Activated naive CD8-positive, alpha-beta T cell treated with anti-CD3 and anti-CD28 coated beads, Interleukin-2, amount 50 U/mL, for 24 hours (primary cell): ENCODE measurements around the gene ZC3H8.
"Not testable (repeated sequence)": the region's sequence is repeated elsewhere in the genome, so short reads cannot be mapped to it uniquely, and the experiment has no call there.

Source experiments
- ATAC-seq: fragments of 150-1000 bp; cut with Tn5 transposase; one replicate; pipeline ENCODE4 v1.10.0; 2021
- DNase-seq: peaks from one replicate; pipeline ENCODE4 v3.0.0; 2021
- H3K27ac Mint-ChIP-seq: one replicate; pipeline ENCODE4 v1.8.0; 2021; ENCODE audit warnings: mild to moderate bottlenecking, mixed read lengths
- H3K27me3 Mint-ChIP-seq: one replicate; pipeline ENCODE4 v1.8.0; 2021; ENCODE audit warnings: mixed read lengths
- H3K36me3 Mint-ChIP-seq: one replicate; pipeline ENCODE4 v1.8.0; 2021; ENCODE audit warnings: low read depth, mixed read lengths
- H3K4me1 Mint-ChIP-seq: one replicate; pipeline ENCODE4 v1.8.0; 2021; ENCODE audit warnings: mixed read lengths
- H3K4me3 Mint-ChIP-seq: one replicate; pipeline ENCODE4 v1.8.0; 2021; ENCODE audit warnings: mild to moderate bottlenecking, moderate library complexity, mixed read lengths
- H3K9me3 Mint-ChIP-seq: one replicate; pipeline ENCODE4 v1.8.0; 2021; ENCODE audit warnings: mixed read lengths

The ZC3H8 gene

DNA sequence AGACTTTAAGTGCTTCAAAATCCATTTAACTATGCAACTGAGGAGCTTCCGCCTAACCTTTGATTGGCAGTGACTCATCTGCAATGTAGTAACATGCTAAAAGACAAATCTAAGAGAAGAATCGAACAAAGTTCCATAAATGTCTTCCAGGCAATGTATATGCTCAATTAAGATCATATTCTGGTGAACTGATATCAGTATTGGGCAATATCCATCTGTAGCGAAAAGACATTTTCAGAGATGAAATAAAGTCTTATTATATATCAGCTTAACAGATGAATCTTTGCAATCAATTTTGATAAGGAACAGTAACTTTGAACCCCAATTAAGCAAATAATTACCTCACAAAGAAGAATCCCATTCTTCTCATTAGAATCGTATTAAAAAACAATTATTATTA lies 11.6 kb downstream of the ZC3H8 start:
- no peaks in the 10 kb centered on the region for H3K27me3 Mint-ChIP-seq
- peaks cover 31% of the 10 kb centered on the region for H3K4me1 Mint-ChIP-seq
- H3K9me3 Mint-ChIP-seq: no peaks in the 10 kb centered on the region
- DNase-seq (no peak), ATAC-seq (no peak)
- no peak overlapping the region for H3K27ac Mint-ChIP-seq
- H3K36me3 Mint-ChIP-seq: peaks cover 54% of the 10 kb centered on the region
- H3K4me3 Mint-ChIP-seq: no peak overlapping the region

DNA sequence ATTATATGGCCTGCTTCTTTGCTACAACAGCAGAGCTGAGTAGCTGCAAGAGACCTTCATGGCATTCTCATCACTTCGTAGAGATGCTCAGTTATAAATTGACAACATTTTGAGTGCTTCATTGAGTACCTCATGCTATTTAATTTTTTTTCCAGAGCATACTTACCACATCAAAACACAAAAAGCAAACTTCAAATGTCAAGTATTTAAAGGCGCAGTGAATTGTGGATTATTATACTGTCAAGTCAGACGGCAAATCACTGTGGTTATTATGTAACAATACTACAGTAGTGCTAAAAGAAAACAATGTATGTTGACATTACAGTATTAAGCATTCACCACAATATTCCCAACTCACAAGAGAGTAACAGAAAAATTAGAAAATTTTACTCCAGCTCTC lies 12.5 kb downstream of the ZC3H8 start:
- no peaks in the 10 kb centered on the region for H3K9me3 Mint-ChIP-seq
- H3K27ac Mint-ChIP-seq: no peak overlapping the region
- ATAC-seq (no peak), DNase-seq (no peak)
- no peak overlapping the region for H3K4me3 Mint-ChIP-seq
- peaks cover 52% of the 10 kb centered on the region for H3K36me3 Mint-ChIP-seq
- H3K4me1 Mint-ChIP-seq: peaks cover 31% of the 10 kb centered on the region
- H3K27me3 Mint-ChIP-seq: no peaks in the 10 kb centered on the region

DNA sequence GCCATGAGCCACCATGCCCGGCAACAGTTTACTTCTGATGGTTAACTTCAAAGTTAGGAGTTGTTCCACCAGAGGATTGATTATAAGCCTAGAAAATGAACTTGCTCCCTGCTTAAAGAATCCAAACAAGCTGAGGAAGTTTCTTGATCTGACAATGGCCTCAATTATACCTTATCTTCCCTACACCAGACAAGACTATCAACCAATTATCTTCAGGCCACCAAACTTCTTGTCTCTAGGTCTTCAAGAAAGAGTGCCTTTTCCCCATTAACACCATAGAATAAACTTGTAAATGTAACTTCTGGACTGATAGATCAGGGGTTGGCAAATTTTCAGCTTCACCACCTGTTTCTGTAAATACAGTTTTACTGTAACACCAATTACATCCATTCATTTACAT lies 15.0 kb downstream of the ZC3H8 start:
- ATAC-seq (no peak), DNase-seq (no peak)
- peaks cover 26% of the 10 kb centered on the region for H3K4me1 Mint-ChIP-seq
- H3K27me3 Mint-ChIP-seq: no peaks in the 10 kb centered on the region
- no peak overlapping the region for H3K27ac Mint-ChIP-seq
- no peak overlapping the region for H3K4me3 Mint-ChIP-seq
- peaks cover 42% of the 10 kb centered on the region for H3K36me3 Mint-ChIP-seq
- no peaks in the 10 kb centered on the region for H3K9me3 Mint-ChIP-seq

DNA sequence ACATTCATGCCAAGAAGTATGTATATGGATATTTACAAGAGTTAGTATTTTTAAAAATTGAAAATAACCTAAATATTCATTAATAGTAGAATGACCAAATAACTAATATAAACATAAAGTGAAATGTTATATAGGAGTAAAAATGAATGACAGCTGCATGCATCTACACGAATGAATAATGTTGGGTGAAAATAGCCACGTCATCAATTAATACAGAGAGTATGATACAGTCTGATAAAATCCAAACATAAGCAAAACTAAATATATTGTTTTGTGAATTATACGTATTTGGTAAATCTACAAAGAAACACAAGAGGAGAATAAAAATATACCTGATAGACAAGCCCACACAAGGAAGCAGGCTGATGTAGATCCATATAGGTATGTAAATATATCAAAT lies 24.5 kb downstream of the ZC3H8 start:
- Mint-ChIP-seq H3K27ac (no peak overlapping the region), H3K36me3 (peaks cover 56% of the 10 kb centered on the region), H3K27me3 (no peaks in the 10 kb centered on the region), H3K4me1 (no peaks in the 10 kb centered on the region), H3K4me3 (no peak overlapping the region), H3K9me3 (no peaks in the 10 kb centered on the region)
- ATAC-seq (no peak), DNase-seq (no peak)

DNA sequence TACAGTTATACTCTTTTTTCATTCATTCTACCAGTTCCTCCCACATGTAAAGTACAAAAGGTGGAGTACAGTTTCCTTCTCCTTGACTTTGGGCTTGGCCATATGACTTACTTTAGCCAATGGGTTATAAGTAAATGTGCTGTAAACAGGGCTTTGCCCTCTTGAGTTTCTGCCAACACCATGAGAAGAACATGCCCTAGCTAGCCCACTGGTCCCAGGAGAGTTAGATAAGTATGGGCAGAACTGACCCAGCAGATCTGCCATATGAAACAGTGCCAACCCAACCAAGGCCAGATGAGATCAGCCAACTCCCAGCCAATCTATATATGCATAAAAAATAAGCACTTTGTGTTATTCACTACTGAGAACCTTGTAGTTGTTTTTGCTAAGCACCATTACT lies 25.5 kb downstream of the ZC3H8 start:
- ATAC-seq (no peak), DNase-seq (no peak)
- Mint-ChIP-seq H3K27me3 (no peaks in the 10 kb centered on the region), H3K27ac (no peak overlapping the region), H3K4me1 (no peaks in the 10 kb centered on the region), H3K9me3 (no peaks in the 10 kb centered on the region), H3K4me3 (no peak overlapping the region), H3K36me3 (peaks cover 59% of the 10 kb centered on the region)

DNA sequence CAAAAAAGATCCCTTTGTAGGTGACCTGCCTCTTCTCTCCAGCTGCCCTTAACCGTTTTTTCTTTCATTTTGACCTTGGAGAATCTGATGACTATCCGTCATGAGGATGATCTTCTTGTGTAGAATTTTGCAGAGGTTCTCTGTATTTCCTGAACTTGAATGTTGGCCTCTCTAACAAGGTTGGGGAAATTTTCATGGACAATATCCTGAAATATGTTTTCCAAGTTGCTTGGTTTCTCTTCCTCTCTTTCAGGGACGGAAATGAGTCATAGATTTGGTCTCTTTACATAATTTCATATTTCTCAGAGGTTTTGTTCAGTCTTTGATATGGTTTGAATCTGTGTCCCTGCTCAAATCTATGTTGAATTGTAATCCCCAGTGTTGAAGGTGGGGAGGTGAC lies 34.0 kb downstream of the ZC3H8 start:
- ATAC-seq: no peak
- Mint-ChIP-seq H3K27ac (no peak overlapping the region), H3K9me3 (peaks cover 24% of the 10 kb centered on the region), H3K27me3 (no peaks in the 10 kb centered on the region), H3K4me3 (no peak overlapping the region), H3K36me3 (peaks cover 49% of the 10 kb centered on the region), H3K4me1 (peaks cover 3% of the 10 kb centered on the region)
- no peak for DNase-seq

DNA sequence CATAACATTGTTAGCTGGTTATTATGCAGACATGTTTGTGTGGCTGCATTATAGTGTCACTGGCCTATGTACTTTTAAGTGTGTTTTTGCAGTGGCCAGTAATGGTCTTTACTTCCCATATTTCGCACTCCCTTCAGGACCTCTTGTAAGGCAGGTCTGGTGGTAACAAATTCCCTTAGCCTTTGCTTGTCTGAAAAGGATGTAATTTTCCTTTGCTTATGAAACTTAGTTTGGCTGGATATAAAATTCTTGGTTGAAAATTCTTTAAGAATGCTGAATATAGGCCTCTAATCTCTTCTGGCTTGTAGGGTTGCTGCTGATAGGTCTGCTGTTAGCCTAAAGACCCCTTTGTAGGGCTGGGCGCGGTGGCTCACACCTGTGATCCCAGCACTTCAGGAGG lies 34.7 kb downstream of the ZC3H8 start:
- H3K4me1 Mint-ChIP-seq: peaks cover 3% of the 10 kb centered on the region
- ATAC-seq: no peak
- no peak for DNase-seq
- peaks cover 24% of the 10 kb centered on the region for H3K9me3 Mint-ChIP-seq
- no peak overlapping the region for H3K27ac Mint-ChIP-seq
- H3K36me3 Mint-ChIP-seq: peaks cover 51% of the 10 kb centered on the region
- H3K27me3 Mint-ChIP-seq: no peaks in the 10 kb centered on the region
- H3K4me3 Mint-ChIP-seq: no peak overlapping the region

DNA sequence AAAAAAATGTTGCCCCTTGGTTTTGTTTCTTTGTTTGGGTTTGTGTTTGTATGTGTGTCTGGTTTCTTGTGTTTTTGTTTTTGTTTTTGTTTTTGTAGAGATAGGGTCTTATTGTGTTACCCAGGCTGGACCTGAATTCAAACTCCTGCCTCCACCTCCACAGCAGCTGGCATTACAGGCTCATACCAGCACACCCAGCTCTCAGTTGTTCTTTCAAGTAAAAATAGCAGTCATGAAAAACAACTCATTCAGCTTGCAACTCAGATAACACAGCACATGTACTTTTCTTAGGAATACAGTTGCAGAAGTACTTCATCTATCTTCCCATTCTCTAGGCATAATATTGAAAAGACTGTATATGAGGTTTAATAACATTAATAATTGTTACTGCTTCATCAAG lies 37.0 kb downstream of the ZC3H8 start:
- H3K36me3 Mint-ChIP-seq: peaks cover 56% of the 10 kb centered on the region
- no peak overlapping the region for H3K4me3 Mint-ChIP-seq
- peaks cover 3% of the 10 kb centered on the region for H3K4me1 Mint-ChIP-seq
- no peaks in the 10 kb centered on the region for H3K27me3 Mint-ChIP-seq
- DNase-seq (no peak), ATAC-seq (no peak)
- H3K9me3 Mint-ChIP-seq: peaks cover 27% of the 10 kb centered on the region
- H3K27ac Mint-ChIP-seq: no peak overlapping the region

DNA sequence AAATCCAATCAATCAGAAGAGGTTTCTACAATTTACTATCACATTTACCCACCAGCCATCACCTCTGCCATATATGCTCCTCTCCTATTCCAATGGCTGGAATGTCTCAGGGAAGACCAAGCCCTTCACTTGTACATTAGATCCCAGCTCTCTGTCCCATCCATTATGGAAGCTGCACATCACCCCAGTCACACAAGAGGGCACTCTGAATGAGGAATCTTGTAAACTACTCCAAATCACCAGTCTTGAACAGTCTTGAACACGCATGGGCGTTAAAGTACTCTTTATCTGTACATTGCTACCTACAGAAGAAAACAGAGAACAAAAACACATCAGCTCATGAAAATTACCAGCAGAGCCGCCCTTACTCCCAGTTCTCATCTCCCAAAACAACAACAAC lies 38.7 kb downstream of the ZC3H8 start:
- DNase-seq (no peak), ATAC-seq (no peak)
- peaks cover 46% of the 10 kb centered on the region for H3K36me3 Mint-ChIP-seq
- no peaks in the 10 kb centered on the region for H3K4me1 Mint-ChIP-seq
- peaks cover 13% of the 10 kb centered on the region for H3K9me3 Mint-ChIP-seq
- no peaks in the 10 kb centered on the region for H3K27me3 Mint-ChIP-seq
- H3K4me3 Mint-ChIP-seq: no peak overlapping the region
- H3K27ac Mint-ChIP-seq: no peak overlapping the region

DNA sequence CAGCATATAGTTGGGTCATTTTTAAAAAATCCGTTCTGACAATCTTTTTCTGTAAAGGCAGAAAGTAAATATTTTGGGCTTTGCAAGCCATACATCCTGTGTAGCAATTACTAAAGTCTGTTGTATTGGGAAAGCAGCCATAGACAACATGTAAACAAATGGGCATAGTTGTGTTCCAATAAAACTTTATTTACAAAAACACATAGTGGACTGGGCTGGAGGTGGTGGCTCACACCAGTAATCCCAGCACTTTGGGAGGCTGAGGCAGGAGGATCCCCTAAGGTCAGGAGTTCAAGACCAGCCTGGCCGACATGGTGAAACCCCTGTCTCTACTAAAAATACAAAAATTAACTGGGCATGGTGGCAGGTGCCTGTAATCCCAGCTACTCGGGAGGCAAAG lies 46.9 kb downstream of the ZC3H8 start:
- H3K4me3 Mint-ChIP-seq, ATAC-seq, H3K27ac Mint-ChIP-seq, H3K27me3 Mint-ChIP-seq, H3K4me1 Mint-ChIP-seq, DNase-seq: not testable (repeated sequence)
- peaks cover 22% of the 10 kb centered on the region for H3K36me3 Mint-ChIP-seq
- H3K9me3 Mint-ChIP-seq: peaks cover 22% of the 10 kb centered on the region

DNA sequence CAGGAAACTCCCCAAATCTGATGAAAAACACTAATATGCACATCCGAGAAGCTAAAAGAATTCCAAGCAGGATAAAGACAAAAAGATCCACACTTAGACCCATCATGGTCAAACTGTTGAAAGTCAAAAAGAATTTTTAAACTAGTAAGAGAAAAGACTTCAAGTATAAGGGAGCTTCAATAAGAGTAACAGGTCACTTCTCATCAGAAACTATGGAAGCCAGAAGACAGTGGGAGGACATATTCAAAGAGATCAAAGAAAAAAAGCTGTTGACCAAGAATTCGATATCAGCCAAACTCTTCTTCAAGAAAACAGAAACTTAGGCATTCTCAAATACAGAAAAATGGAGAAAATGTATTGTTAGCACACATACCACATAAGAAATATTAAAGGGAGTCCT lies 50.4 kb downstream of the ZC3H8 start:
- ATAC-seq (no peak), DNase-seq (no peak)
- peaks cover 7% of the 10 kb centered on the region for H3K4me1 Mint-ChIP-seq
- H3K36me3 Mint-ChIP-seq: peaks cover 2% of the 10 kb centered on the region
- H3K27me3 Mint-ChIP-seq: no peaks in the 10 kb centered on the region
- no peak overlapping the region for H3K27ac Mint-ChIP-seq
- no peak overlapping the region for H3K4me3 Mint-ChIP-seq
- peaks cover 29% of the 10 kb centered on the region for H3K9me3 Mint-ChIP-seq

DNA sequence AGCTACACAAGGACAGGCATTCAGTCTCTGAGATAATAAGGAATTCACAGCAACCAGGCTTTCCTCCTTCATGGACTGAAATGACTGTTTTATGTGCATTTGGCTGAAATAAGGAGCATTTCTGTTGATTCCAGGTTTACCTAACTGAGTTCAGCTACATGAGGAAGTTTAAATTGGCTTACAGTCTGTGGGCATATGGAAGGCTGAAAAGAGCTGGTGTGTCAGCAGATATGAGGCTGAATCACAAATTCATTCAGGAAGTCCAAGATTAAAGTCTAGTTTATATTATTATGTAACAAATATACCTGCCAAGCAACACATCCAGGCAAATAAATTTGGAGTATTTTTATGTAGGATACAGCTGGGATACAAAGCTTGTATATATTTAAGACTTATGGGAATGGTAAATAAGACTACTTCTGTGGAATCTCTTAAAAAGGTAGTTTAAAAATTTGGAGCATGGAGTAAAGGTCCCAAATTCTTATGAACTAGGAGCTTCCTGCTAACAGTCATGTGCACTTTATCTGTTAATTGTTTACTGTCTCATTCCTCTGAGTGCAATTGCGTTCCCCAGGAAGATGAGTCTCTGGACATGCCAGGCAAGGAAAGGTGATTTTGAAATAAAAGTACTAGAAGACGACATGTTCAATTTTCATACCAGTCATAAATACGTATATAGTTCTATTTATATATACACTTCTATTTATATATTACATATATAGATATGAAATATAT lies 53.0 kb downstream of the ZC3H8 start:
- no peak overlapping the region for H3K27ac Mint-ChIP-seq
- DNase-seq: no peak
- peaks cover 13% of the 10 kb centered on the region for H3K4me1 Mint-ChIP-seq
- H3K36me3 Mint-ChIP-seq: peaks cover 2% of the 10 kb centered on the region
- H3K27me3 Mint-ChIP-seq: no peaks in the 10 kb centered on the region
- no peak for ATAC-seq
- H3K9me3 Mint-ChIP-seq: peaks cover 29% of the 10 kb centered on the region
- H3K4me3 Mint-ChIP-seq: no peak overlapping the region

DNA sequence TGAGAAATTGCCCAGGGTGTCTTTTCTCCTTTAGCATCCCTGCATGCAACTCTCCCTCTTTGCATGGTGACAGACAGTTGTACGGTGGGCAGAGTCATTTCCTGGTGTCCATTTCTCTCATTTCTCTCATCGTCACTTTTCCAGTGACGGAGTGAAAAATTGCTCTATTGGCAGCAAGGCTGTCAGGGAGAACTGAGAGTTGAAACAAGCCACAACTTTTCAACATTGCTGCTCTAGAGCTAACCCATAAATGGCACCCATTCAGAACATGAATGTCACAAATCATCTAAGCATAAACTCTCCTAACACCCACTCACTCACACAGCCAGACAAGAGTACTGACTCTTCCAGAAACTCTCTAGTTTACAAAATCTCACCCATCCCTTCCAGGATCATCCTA lies 55.7 kb downstream of the ZC3H8 start:
- no peak overlapping the region for H3K4me3 Mint-ChIP-seq
- no peak overlapping the region for H3K27ac Mint-ChIP-seq
- DNase-seq (no peak), ATAC-seq (no peak)
- H3K9me3 Mint-ChIP-seq: peaks cover 17% of the 10 kb centered on the region
- peaks cover 28% of the 10 kb centered on the region for H3K4me1 Mint-ChIP-seq
- H3K36me3 Mint-ChIP-seq: peaks cover 2% of the 10 kb centered on the region
- no peaks in the 10 kb centered on the region for H3K27me3 Mint-ChIP-seq

DNA sequence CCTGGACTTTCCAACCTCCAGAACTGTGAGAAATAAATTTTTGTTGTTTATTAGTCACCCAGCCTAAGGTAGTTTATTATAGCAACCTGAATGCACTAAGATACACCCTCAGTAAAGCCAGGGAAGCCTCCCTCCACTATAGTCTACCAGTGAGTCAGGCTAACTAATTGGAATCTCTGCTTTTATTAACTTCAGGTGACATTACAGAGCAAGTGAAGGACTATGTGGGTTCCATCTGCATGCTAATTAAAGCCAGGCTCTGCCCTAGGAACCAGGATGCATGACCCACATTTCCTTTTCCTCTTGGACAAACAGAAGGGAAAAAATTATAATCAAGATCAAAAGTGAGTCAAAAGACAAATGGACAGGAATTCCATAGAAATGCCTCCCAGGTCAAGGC lies 56.1 kb downstream of the ZC3H8 start:
- DNase-seq (no peak), ATAC-seq (no peak)
- Mint-ChIP-seq H3K4me1 (peaks cover 29% of the 10 kb centered on the region), H3K9me3 (peaks cover 15% of the 10 kb centered on the region), H3K4me3 (no peak overlapping the region), H3K36me3 (peaks cover 2% of the 10 kb centered on the region), H3K27me3 (no peaks in the 10 kb centered on the region), H3K27ac (no peak overlapping the region)

DNA sequence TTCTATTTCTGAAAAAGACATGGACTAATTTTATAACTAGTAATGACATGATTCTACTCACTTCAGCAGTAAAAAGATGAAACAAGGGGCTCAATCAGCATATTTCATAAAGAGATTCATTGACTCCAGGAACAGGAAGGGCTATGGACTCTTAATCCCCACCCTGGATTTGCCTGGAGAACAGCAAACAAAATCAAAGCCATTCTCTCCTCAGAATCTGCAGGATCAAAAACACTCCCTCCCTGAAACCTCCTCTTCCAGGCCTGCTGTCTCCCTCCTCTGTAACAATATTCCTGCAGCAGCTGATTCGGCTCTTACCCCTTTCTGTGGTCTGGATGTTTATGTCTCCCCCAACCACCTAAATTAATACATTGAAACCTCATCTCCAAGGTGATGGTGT lies 57.0 kb downstream of the ZC3H8 start:
- Mint-ChIP-seq H3K27me3 (no peaks in the 10 kb centered on the region), H3K4me1 (peaks cover 29% of the 10 kb centered on the region), H3K27ac (no peak overlapping the region), H3K9me3 (peaks cover 6% of the 10 kb centered on the region), H3K36me3 (no peaks in the 10 kb centered on the region), H3K4me3 (no peak overlapping the region)
- ATAC-seq (no peak), DNase-seq (no peak)

DNA sequence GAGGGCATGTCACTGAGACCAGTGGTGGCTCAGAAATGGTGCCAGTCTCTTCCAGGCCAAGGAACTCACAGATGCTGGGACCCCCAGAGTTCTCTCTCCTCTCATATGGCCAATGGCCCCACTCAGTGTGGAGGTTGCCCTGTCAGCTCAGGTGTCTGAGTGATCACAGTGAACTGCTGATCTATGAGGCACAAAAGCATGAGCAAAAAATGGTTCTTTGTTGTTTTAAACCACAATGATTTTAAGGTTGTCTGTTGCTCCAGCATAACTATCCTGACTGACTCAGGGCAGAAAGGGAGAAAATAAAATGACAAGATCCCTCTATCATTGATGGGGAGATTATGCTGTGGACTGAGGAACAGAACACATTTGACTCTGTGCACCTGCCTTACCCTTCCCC lies 58.9 kb downstream of the ZC3H8 start:
- ATAC-seq: no peak

More for the DNA sequence above, 58.9 kb downstream of the ZC3H8 start:
- DNase-seq: no peak
- no peaks in the 10 kb centered on the region for H3K27me3 Mint-ChIP-seq
- H3K27ac Mint-ChIP-seq: no peak overlapping the region
- no peak overlapping the region for H3K4me3 Mint-ChIP-seq
- H3K36me3 Mint-ChIP-seq: peaks cover 4% of the 10 kb centered on the region
- no peaks in the 10 kb centered on the region for H3K9me3 Mint-ChIP-seq
- H3K4me1 Mint-ChIP-seq: peaks cover 39% of the 10 kb centered on the region
